CD4-positive, alpha-beta T cell (primary cell): ENCODE data around the gene FOLR1. TPM values are rescaled to one million over a fixed set of nuclear protein-coding genes. Genes with fewer than 3 reads are reported as not detected.
"Not testable (repeated sequence)": the region's sequence is repeated elsewhere in the genome, so short reads cannot be mapped to it uniquely, and the experiment has no call there.

Source experiments
- ATAC-seq: fragments of 200-7000 bp; cut with Tn5 transposase; one replicate; pipeline ENCODE4 v1.10.0; 2022; ENCODE audit warnings: mild to moderate bottlenecking; ENCODE audit not compliant: poor library complexity
- CTCF ChIA-PET: fragments of 350-600 bp; sonication (Branson Sonifier 250); formaldehyde crosslinking; loops from one replicate; lab custom pipeline; 2021; ENCODE audit warnings: antibody characterized with exemption, inconsistent platforms; lab: Charles Lee
- POLR2A ChIA-PET: fragments of 350-600 bp; sonication (Branson Sonifier 250); formaldehyde crosslinking; loops from one replicate; lab custom pipeline; 2021; ENCODE audit warnings: antibody characterized with exemption, inconsistent platforms; lab: Charles Lee
- DNase-seq, 14 experiments: peaks; one replicate each; pipeline ENCODE4 v3.0.0-alpha.2; 2013 to 2020; ENCODE audit warnings: mixed read lengths in 2 of 14
- H3K27ac ChIP-seq, 2 donors: one replicate each; pipeline versions ENCODE4 v1.5.1 to v1.7.0; 2013; ENCODE audit warnings: low read length in 2 of 2, low read depth in 1 of 2, mild to moderate bottlenecking in 1 of 2
- H3K27me3 ChIP-seq, 2 experiments: 1 replicate in 1 of 2; 2 replicates in 1 of 2; pipeline versions ENCODE4 v1.6.1 to v1.7.0; 2013; ENCODE audit warnings: low read length in 2 of 2, control low read depth in 1 of 2, mild to moderate bottlenecking in 1 of 2, moderate library complexity in 1 of 2; ENCODE audit not compliant: insufficient read depth in 2 of 2, control insufficient read depth in 1 of 2
- H3K36me3 ChIP-seq: one replicate; pipeline ENCODE4 v1.6.1; 2013; ENCODE audit warnings: low read length, control low read depth; ENCODE audit not compliant: insufficient read depth
- H3K4me1 ChIP-seq: one replicate; pipeline ENCODE4 v1.6.1; 2013; ENCODE audit warnings: low read length, control low read depth; ENCODE audit not compliant: insufficient read depth
- H3K4me3 ChIP-seq: one replicate; pipeline ENCODE4 v1.5.1; 2013; ENCODE audit warnings: mild to moderate bottlenecking, low read length, moderate library complexity
- H3K9me3 ChIP-seq, 2 experiments: 1 replicate in 1 of 2; 2 replicates in 1 of 2; pipeline versions ENCODE4 v1.6.1 to v1.7.0; 2013; ENCODE audit warnings: low read length in 2 of 2, mild to moderate bottlenecking in 2 of 2, control low read depth in 1 of 2, moderate library complexity in 1 of 2; ENCODE audit not compliant: control insufficient read depth in 1 of 2, insufficient read depth in 1 of 2
- H3K27ac Mint-ChIP-seq: one replicate; pipeline ENCODE4 v1.8.0; 2020; ENCODE audit warnings: mixed read lengths
- H3K27me3 Mint-ChIP-seq: one replicate; pipeline ENCODE4 v1.8.0; 2021; ENCODE audit warnings: mixed read lengths
- H3K36me3 Mint-ChIP-seq: one replicate; pipeline ENCODE4 v1.8.0; 2021; ENCODE audit warnings: low read depth, mixed read lengths
- H3K4me1 Mint-ChIP-seq: one replicate; pipeline ENCODE4 v1.8.0; 2021; ENCODE audit warnings: low read depth, mixed read lengths
- H3K4me3 Mint-ChIP-seq: one replicate; pipeline ENCODE4 v1.8.0; 2020; ENCODE audit warnings: mild to moderate bottlenecking, mixed read lengths
- H3K9me3 Mint-ChIP-seq: one replicate; pipeline ENCODE4 v1.8.0; 2020; ENCODE audit warnings: mixed read lengths
- intact Hi-C, 2 experiments: fragments of 100-400 bp; cut with DNase I in 1 of 2; cut with micrococcal nuclease in 1 of 2; formaldehyde crosslinking; loops; one replicate each; pipeline versions ENCODE4 v1.15.1 to v1.9.0; 2023 to 2025; cut with DNase I, micrococcal nuclease
- total RNA-seq, 174 experiments: library from RNA in 2 of 174; stranded (reverse) in 2 of 174; gene quantifications; one replicate each; pipeline ENCODE4 v1.2.3 and lab custom pipeline; 2021 to 2026
- TF ChIP-seq, protein P1 (sequence below): fragments of 200-600 bp; IDR thresholded peaks from one replicate; pipeline ENCODE4 v1.8.0; 2022; ENCODE audit warnings: antibody characterized with exemption, mild to moderate bottlenecking

Gene FOLR1
- total RNA-seq, 2 experiments from 2014 or later, result not detected

DNA sequence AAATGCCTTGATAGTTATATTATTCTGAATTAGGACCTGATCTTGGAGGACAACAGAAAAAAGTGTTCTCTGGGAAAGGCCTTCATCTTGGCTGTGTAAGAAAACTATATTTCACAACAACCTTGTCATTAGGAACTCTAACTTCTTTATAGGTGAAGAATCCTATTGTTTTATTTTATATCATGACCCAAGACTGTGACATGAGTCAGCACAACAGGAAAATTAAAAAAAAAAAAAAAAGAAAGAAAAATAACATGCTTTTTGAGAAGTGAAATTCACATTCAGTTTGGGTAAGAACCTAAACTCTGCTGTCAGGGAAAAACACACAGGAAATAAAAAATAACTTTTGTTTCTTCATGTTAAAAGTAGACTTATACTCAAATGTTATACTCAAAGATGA, 12.9 kb downstream of the FOLR1 start:
- Histone ChIP-seq H3K27me3 (no peaks in the 10 kb centered on the region), H3K27ac (no peak overlapping the region), H3K4me1 (no peaks in the 10 kb centered on the region), H3K36me3 (no peaks in the 10 kb centered on the region), H3K4me3 (no peak overlapping the region), H3K9me3 (peaks cover 0 to 10% of the 10 kb centered on the region in 2 experiments)
- DNase-seq (no peak), ATAC-seq (no peak)
- H3K36me3 Mint-ChIP-seq, result peaks cover 6% of the 10 kb centered on the region
- POLR2A ChIA-PET, result no interaction called here
- CTCF ChIA-PET, result interaction anchor here (0.7 kb wide), 1 partner anchor 63 kb away, joined by 3 read pairs; no protein-coding TSS in a partner anchor
- no peak overlapping the region for H3K4me3 Mint-ChIP-seq
- H3K4me1 Mint-ChIP-seq, result no peaks in the 10 kb centered on the region
- peaks cover 14% of the 10 kb centered on the region for H3K27me3 Mint-ChIP-seq
- intact Hi-C loops, result no loop called here
- H3K9me3 Mint-ChIP-seq, result peaks cover 8% of the 10 kb centered on the region
- H3K27ac Mint-ChIP-seq, result no peak overlapping the region
- TF ChIP-seq, protein P1, sequence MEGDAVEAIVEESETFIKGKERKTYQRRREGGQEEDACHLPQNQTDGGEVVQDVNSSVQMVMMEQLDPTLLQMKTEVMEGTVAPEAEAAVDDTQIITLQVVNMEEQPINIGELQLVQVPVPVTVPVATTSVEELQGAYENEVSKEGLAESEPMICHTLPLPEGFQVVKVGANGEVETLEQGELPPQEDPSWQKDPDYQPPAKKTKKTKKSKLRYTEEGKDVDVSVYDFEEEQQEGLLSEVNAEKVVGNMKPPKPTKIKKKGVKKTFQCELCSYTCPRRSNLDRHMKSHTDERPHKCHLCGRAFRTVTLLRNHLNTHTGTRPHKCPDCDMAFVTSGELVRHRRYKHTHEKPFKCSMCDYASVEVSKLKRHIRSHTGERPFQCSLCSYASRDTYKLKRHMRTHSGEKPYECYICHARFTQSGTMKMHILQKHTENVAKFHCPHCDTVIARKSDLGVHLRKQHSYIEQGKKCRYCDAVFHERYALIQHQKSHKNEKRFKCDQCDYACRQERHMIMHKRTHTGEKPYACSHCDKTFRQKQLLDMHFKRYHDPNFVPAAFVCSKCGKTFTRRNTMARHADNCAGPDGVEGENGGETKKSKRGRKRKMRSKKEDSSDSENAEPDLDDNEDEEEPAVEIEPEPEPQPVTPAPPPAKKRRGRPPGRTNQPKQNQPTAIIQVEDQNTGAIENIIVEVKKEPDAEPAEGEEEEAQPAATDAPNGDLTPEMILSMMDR, result no peak

DNA sequence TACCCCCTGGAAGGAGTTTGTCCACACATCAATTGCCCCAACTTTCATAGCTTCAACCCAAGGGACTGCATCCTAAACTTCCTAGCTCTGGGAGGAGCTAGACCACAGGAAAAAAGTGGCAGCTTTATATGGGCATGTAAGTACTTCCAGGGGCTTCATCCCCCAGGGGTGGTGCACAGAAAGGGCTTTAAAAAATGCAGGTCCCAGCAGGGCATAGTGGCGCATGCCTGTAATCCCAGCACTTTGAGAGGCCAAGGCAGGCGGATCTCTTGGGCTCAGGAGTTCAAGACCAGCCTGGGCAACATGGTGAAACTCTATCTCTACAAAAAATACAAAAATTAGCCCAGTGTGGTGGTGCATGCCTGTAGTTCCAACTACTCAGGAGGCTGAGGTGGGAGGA, 14.9 kb downstream of the FOLR1 start:
- CTCF ChIA-PET, result not testable (repeated sequence)

DNA sequence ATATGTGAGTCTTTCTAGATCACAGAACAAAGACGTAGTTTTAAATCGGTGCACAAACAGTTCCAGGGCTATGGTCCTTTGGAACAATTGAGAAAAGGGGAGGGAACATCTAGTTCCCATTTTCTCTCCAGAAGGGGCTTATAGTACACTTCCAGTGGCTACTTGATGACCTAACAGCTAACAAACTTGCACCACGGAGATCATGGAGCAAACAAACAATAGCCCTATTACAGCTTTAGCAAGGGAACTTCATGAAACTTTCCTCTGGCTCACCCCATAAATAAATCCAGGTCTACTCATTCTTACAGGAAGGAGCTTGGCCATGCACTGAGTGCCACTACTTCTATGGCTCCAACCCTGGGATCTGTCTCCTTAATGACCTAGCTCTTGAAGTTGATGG, 16.3 kb downstream of the FOLR1 start:
- H3K9me3 ChIP-seq, result peaks cover 4 to 14% of the 10 kb centered on the region in 2 experiments
- no peak overlapping the region for H3K4me3 Mint-ChIP-seq
- DNase-seq, result no peak
- H3K27ac Mint-ChIP-seq, result no peak overlapping the region
- H3K9me3 Mint-ChIP-seq, result peaks cover 13% of the 10 kb centered on the region
- H3K4me3 ChIP-seq, result no peak overlapping the region
- no peaks in the 10 kb centered on the region for H3K27me3 ChIP-seq
- ChIA-PET CTCF (no interaction called here), POLR2A (no interaction called here)
- no peak for ATAC-seq
- no peaks in the 10 kb centered on the region for H3K4me1 Mint-ChIP-seq
- peaks cover 30% of the 10 kb centered on the region for H3K27me3 Mint-ChIP-seq
- H3K27ac ChIP-seq, result no peak overlapping the region
- H3K4me1 ChIP-seq, result no peaks in the 10 kb centered on the region
- TF ChIP-seq, protein P1, result no peak
- H3K36me3 Mint-ChIP-seq, result peaks cover 8% of the 10 kb centered on the region
- no peaks in the 10 kb centered on the region for H3K36me3 ChIP-seq
- intact Hi-C loops, result no loop called here

More for the DNA sequence above, 14.9 kb downstream of the FOLR1 start:
- H3K36me3 Mint-ChIP-seq, DNase-seq, H3K4me3 ChIP-seq, POLR2A ChIA-PET, H3K4me1 Mint-ChIP-seq, H3K4me1 ChIP-seq, H3K27me3 ChIP-seq, H3K4me3 Mint-ChIP-seq, H3K36me3 ChIP-seq, H3K27ac ChIP-seq, ATAC-seq, intact Hi-C loops, H3K27ac Mint-ChIP-seq: not testable (repeated sequence)
- Mint-ChIP-seq H3K27me3 (peaks cover 25% of the 10 kb centered on the region), H3K9me3 (peaks cover 13% of the 10 kb centered on the region)
- H3K9me3 ChIP-seq, result peaks cover 4 to 14% of the 10 kb centered on the region in 2 experiments

DNA sequence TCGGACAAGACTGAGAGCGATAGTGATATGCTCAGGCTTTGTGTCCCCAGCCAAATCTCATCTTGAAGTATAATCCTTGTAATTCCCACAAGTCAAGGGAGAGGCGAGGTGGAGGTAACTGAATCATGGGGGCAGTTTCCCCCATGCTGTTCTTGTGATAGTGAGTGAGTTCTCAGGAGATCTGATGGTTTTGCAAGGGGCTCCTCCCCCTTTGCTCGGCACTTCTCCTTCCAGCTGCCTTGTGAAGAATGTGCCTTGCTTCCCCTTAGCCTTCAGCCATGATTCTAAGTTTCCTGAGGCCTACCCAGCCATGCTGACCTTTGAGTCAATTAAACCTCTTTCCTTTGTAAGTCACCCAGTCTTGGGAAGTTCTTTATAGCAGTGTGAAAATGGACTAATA, 17.2 kb downstream of the FOLR1 start:
- Mint-ChIP-seq H3K4me3 (no peak overlapping the region), H3K4me1 (no peaks in the 10 kb centered on the region), H3K36me3 (peaks cover 8% of the 10 kb centered on the region), H3K27ac (no peak overlapping the region), H3K27me3 (peaks cover 32% of the 10 kb centered on the region), H3K9me3 (peaks cover 13% of the 10 kb centered on the region)
- Histone ChIP-seq H3K4me3 (no peak overlapping the region), H3K9me3 (peaks cover 4 to 14% of the 10 kb centered on the region in 2 experiments), H3K36me3 (no peaks in the 10 kb centered on the region), H3K27ac (no peak overlapping the region), H3K27me3 (no peaks in the 10 kb centered on the region), H3K4me1 (no peaks in the 10 kb centered on the region)
- TF ChIP-seq, protein P1, result no peak
- intact Hi-C loops, result no loop called here
- ChIA-PET POLR2A (no interaction called here), CTCF (no interaction called here)
- ATAC-seq, result no peak
- DNase-seq, result no peak
